Measurements from ENCODE around the gene DRC7.
"Not testable (repeated sequence)": the region's sequence is repeated elsewhere in the genome, so short reads cannot be mapped to it uniquely, and the experiment has no call there.

DRC7 gene

GRCh38 chr16:57695680-57696069, 1.1 kb downstream of the DRC7 start:
- DNase-seq = no peak

GRCh38 chr16:57696240-57696639, 1.6 kb downstream of the DRC7 start:
- DNase-seq = no peak

- DNase-seq = no peak
Measured at GRCh38 chr16:57697896-57698537, 3.4 kb downstream of the DRC7 start.

GRCh38 chr16:57698812-57699405, 4.3 kb downstream of the DRC7 start:
- no peak for DNase-seq

GRCh38 chr16:57699481-57699880, 4.9 kb downstream of the DRC7 start:
- no peak for DNase-seq

- no peak for DNase-seq
Measured at GRCh38 chr16:57699899-57700298, 5.3 kb downstream of the DRC7 start.

GRCh38 chr16:57700781-57701551, 6.4 kb downstream of the DRC7 start:
- DNase-seq = peak; percentile 31

GRCh38 chr16:57701759-57702371, 7.3 kb downstream of the DRC7 start:
- DNase-seq = no peak

GRCh38 chr16:57703416-57704010, 8.9 kb downstream of the DRC7 start:
- no peak for DNase-seq

GRCh38 chr16:57704011-57704904, 9.7 kb downstream of the DRC7 start:
- DNase-seq = peak; percentile 88

GRCh38 chr16:57704905-57705852, 10.6 kb downstream of the DRC7 start:
- peak; percentile 46 for DNase-seq

GRCh38 chr16:57706717-57707116, 12.1 kb downstream of the DRC7 start:
- DNase-seq = no peak

GRCh38 chr16:57707331-57707730, 12.7 kb downstream of the DRC7 start:
- no peak for DNase-seq

GRCh38 chr16:57708168-57708567, 13.6 kb downstream of the DRC7 start:
- no peak for DNase-seq

- DNase-seq = no peak
Measured at GRCh38 chr16:57709663-57710062, 15.1 kb downstream of the DRC7 start.

GRCh38 chr16:57711346-57711745, 16.7 kb downstream of the DRC7 start:
- DNase-seq = no peak

GRCh38 chr16:57711993-57712392, 17.4 kb downstream of the DRC7 start:
- DNase-seq = no peak

- DNase-seq = not testable (repeated sequence)
Measured at GRCh38 chr16:57712569-57712968, 18.0 kb downstream of the DRC7 start.

GRCh38 chr16:57713596-57713995, 19.0 kb downstream of the DRC7 start:
- no peak for DNase-seq

- no peak for DNase-seq
Measured at GRCh38 chr16:57714047-57714446, 19.4 kb downstream of the DRC7 start.

- DNase-seq = peak; percentile 85
Measured at GRCh38 chr16:57720142-57720575, 25.6 kb downstream of the DRC7 start.
